GM19467 (cell line): ENCODE measurements around the gene TRNAU1AP.
A peak's percentile ranks its signal among the peaks of the same experiment; 100 is the strongest.
"Not testable (repeated sequence)": the region's sequence is repeated elsewhere in the genome, so short reads cannot be mapped to it uniquely, and the experiment has no call there.

Experiments
- ATAC-seq: cut with Tn5 transposase; IDR thresholded peaks from one replicate; pipeline ENCODE4 v1.9.1; 2021; ENCODE audit warnings: mild to moderate bottlenecking, moderate library complexity; ENCODE audit not compliant: unreplicated experiment

The TRNAU1AP gene

GRCh38 chr1:28552758-28553663, at the start of gene TRNAU1AP:
Gene TRNAU1AP (plus strand): TSS chr1:28553085. CDS start chr1:28553111, 26 bp downstream.
- ATAC-seq, result peak; percentile 86

DNA sequence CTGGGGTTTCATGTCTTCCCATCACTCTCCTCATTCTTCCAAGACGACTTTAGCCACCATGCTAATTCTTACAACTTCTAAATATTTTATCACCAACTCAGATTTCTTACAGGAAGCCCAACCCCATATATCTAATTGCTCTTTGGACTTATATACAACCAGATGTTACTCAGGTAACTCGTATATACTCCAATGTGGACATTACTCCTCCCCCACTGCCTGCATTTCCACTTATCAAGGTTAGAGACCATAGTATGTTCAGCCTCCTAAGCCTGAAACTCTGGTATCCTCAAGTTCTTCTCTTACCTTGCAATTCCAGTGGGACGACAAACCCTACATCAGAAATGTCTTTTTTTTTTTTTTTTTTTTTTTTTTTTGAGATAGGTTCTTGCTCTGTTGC, 49.8 kb upstream of the TRNAU1AP start:
- ATAC-seq, result no peak

GRCh38 chr1:28505406-28506187, 47.3 kb upstream of the TRNAU1AP start, which contains the start of gene RCC1:
Gene RCC1 (plus strand): TSS chr1:28506043. CDS start chr1:28529867, 23,824 bp downstream.
- peak; percentile 62 for ATAC-seq

GRCh38 chr1:28506907-28507246, 46.0 kb upstream of the TRNAU1AP start:
- no peak for ATAC-seq

GRCh38 chr1:28507247-28507645, 45.6 kb upstream of the TRNAU1AP start:
- ATAC-seq, result no peak

DNA sequence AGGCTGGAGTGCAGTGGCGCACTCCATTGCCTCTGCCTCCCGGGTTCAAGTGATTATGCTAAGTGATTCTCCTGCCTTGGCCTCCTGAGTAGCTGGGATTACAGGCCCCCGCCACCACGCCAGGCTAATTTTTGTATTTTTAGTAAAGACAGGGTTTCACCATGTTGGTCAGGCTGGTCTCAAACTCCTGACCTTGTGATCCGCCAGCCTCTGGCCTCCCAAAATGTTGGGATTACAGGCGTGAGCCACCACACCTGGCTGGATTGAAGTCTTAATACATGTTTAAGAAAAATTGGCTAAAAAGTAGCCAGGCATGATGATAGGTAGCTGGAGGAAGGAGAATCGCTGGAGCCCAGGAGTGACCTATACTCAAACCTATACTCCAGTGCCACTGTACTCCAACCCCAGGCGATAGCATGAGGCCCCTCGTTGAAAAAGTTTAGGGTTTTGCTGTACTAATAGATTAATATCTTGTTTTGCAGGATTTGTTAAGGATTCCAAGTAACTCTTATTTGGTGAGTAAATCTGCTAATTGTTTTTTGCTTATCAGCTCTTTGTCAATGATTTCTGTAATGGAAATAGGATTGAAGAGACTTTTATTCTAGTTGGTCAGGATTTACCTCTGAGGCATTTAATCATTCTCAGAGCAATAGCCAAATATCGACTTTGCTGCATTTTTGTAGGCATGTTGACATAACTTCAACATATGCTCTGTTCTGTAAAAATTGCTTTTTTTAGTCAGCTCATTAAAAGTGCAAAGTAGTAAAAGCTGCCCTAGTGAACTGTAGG, 45.0 kb upstream of the TRNAU1AP start:
- no peak for ATAC-seq

GRCh38 chr1:28508435-28508754, 44.5 kb upstream of the TRNAU1AP start:
- no peak for ATAC-seq

- no peak for ATAC-seq
Measured at GRCh38 chr1:28509705-28510272, 43.1 kb upstream of the TRNAU1AP start.

DNA sequence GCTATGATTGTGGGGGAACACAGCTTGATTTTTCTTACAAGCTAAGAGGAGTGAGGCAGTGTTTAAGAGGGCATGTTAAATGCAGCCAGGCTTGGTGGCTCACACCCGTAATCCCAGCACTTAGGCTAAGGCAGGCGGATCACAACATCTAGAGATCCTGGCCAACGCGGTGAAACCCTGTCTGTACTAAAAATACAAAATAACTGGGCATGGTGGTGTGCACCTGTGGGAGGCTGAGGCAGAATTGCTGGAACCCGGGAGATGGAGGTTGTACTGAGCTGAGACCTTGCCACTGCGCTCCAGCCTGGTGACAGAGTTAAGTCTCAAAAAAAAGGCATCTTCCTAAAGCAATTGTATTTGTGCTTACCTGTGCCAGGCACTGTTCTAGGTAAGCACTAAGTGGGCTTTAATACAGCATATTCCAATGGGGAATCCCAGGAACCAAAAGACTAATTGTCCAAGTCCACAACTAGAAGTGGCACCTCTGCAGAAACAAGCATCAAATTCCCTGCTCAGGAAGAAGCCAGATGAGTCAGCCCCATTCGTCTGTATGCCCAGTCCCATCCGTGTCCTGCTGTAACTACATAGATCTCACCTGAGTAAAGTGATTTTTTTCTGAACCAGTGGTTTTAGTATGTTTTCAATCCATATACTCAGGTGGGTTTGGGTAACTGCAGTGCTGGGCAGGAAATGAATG, 42.5 kb upstream of the TRNAU1AP start:
- no peak for ATAC-seq

GRCh38 chr1:28510970-28511440, 41.9 kb upstream of the TRNAU1AP start:
- ATAC-seq, result no peak

DNA sequence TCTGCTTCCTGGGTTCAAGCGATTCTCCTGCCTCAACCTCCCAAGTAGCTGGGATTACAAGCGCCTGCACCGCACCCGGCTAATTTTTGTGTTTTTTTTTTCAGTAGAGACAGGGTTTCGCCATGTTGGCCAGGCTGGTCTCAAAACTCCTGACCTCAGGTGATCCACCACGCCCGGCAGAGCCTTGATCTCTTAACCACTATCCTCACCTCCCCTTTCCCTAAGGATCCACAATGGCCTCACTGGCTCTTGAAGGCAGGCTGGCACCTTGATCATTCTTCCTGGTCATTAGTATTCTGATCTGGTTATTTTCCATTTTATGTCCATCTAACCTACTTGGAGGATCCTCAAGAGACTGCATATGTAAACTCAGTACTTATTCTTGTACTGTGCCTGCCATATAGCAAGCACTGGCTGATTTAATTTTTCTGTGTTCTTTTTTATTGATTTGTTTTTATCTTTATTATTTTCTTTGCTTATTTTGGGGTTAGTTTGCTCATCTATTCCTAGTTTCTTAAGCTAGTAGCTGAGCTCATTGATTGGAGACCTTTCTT, 40.8 kb upstream of the TRNAU1AP start:
- no peak for ATAC-seq

GRCh38 chr1:28514445-28514933, 38.4 kb upstream of the TRNAU1AP start:
- not testable (repeated sequence) for ATAC-seq

DNA sequence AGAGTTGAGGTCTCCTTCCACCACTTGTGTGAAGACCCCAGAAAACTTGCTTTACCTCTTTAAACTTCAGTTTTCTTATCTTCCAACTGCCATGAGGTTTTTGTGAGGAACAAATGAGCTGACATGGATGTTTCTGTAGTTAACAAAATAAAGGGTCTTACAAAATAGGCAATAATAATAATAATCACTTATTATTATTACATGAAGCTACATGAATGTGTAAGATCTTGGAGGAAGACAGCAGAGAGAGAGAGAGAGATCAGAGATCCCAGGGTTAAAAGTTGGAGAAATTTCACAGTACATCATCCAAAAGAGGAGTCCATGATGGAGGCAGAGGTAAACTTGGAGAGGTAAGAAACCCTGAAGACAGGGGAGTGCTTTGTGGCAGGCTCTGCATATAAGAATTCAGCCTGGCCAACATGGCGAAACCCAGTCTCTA, 36.3 kb upstream of the TRNAU1AP start:
- no peak for ATAC-seq

DNA sequence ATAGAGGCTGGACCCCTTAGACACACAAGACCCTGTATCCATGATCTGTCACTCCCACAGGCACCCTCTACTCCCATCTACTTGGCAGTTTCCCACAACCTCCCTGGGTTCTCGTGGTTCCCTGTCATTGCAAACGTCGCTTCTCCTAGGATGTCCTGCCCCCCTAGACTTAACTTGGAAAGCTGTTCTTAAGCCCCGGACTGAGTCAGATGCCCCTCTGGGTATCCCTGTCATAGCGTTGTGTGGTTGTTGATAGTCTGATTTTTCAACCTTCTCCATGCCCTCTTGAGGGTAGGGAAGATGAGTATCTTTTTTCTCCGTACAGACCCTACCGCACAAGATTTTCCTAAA, 35.3 kb upstream of the TRNAU1AP start:
- peak; percentile 7 for ATAC-seq

DNA sequence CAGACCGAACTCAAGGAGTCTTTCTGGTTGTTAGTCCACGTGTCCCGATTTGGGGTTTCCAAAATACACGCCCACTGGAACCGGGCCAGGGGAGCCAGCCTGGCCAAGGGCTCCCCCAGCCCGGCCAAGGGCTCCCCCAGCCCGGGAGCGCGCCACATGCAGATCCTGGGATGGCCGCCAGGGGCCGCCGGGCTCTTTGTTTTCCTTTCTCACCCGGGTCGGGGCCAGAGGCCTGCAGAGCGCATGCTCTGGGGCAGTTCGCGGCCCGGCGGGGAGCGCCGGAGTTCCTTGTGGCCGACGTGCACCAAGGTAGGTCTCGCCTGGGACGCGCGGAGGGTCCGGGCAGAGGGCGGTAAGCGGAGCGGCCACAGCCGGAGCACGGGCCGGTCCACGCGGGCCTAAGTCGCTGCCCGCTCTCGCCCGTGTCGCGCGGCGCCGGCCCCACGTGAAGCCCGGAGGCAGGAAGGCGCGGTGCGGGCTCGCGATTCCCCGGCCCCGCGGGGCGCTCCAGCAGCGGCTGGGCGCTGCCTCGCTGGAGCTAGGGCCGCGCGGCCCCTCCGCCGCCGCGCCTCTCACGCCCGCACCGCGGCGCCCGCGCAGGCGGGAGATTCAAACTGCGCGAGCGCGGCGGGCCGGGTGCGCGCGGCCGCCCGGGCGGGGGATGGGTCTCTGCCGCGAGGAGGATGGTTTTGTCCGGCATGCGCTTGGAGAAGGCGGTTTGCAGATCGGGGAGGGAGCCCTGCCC, 34.7 kb upstream of the TRNAU1AP start:
- peak; percentile 56 for ATAC-seq

DNA sequence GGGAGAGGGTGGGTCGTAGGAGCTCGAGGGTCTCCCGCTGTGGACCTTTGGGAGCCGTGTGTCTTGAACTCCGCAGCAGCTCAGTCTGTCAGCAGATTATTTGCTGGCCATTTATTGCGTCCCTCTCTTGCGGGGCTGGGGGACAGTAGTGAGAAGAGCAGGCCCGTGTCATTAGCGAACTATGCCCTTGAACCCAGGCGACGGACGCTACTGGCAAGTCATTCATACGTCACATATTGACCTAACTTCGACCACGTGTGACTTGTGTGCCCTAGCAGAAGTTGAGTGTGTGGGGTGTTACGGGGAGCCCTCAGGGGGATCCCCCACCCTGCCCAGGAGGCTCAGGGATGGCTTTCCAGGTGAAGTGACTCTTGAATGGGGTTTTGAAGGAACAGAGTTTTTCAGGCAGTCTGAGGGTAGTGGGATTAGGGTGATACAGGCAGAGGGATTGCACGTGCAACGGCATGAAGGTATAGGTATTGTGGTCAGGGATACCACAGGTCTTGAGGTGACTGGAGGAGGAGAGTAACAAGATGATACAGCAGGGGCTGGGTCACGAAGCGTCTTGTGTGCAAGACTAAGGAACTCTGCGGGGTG, 34.0 kb upstream of the TRNAU1AP start:
- ATAC-seq, result no peak

DNA sequence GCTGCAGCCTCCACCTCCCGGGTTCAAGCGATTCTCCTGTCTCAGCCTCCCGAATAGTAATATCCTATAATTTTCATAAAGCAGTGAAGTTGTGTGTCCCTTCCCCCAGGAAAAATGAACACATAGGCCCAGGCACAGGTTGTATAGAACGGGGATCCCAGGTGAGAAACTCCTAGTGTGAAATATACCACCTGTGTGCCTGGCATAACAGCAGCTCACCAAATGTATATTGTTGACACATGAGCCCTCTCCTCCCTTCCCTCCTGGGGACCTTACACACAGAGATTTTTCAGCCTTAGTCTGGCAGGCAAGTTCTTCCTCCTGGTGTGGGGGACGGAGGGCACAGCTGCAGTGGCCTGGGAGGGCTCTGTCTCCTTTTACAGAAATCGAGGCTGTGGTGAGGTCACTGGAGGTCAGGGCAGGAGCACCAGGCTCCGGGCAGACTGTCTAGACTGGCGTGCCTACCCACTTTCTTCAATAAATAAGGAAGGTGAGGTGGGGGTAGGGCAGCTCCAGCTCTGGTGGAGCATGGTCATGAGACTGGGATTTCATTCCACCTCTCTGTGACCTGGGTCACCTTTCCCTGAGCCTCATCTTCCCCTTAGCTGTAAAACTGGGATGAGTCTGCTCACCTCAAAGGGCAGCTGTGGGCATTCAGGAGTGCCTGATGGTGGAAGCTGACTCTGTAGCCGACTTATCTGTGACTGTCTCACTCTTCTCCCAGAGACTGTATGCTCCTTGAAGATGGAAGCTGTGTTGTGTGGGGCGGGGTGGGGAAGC, 32.7 kb upstream of the TRNAU1AP start:
- ATAC-seq, result no peak

DNA sequence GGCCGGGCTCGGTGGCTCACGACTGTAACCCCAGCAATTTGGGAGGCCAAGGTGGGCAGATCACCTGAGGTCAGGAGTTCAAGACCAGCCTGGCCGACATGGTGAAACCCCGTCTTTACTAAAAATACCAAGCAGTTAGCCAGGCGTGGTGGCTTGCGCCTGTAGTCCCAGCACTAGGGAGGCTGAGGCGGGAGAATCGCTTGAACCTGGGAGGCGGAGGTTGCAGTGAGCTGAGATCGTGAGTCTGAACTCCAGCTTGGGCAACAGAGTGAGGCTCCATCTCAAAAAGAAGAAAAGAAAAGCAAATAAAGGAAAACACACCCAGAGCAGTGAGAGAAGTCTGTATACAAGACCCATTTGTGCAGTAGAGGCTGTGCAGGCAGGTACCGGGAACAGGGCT, 32.1 kb upstream of the TRNAU1AP start:
- ATAC-seq, result not testable (repeated sequence)
